ENCODE results near the gene PFN3. TPM values are rescaled to one million over a fixed set of nuclear protein-coding genes. Genes with fewer than 3 reads are reported as not detected.

The PFN3 gene
- total and polyA plus RNA-seq, 2 experiments from 2014 or later: 1.9 to 2.0 TPM

DNA sequence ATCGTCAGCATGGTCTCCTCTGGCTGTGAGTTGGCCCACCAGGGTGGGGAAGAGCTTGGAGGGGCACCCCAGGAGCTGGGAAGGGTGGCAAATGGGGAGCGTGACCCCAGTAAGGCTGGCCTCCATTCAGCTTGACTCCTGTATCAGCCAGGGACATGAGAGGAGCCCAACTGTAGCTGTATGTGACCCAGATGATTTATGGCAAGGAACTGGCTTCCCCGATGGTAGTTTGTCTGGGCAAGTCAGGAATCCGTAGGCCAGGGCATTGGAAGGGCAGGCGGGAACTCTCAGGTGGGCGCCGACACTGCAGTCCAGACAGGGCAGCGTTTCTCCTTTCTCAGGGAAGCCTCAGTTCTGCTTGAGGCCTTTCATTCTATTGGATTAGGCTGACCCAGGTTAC lies 13.9 kb downstream of the PFN3 start (continued):
- TF ChIP-seq, protein P1, sequence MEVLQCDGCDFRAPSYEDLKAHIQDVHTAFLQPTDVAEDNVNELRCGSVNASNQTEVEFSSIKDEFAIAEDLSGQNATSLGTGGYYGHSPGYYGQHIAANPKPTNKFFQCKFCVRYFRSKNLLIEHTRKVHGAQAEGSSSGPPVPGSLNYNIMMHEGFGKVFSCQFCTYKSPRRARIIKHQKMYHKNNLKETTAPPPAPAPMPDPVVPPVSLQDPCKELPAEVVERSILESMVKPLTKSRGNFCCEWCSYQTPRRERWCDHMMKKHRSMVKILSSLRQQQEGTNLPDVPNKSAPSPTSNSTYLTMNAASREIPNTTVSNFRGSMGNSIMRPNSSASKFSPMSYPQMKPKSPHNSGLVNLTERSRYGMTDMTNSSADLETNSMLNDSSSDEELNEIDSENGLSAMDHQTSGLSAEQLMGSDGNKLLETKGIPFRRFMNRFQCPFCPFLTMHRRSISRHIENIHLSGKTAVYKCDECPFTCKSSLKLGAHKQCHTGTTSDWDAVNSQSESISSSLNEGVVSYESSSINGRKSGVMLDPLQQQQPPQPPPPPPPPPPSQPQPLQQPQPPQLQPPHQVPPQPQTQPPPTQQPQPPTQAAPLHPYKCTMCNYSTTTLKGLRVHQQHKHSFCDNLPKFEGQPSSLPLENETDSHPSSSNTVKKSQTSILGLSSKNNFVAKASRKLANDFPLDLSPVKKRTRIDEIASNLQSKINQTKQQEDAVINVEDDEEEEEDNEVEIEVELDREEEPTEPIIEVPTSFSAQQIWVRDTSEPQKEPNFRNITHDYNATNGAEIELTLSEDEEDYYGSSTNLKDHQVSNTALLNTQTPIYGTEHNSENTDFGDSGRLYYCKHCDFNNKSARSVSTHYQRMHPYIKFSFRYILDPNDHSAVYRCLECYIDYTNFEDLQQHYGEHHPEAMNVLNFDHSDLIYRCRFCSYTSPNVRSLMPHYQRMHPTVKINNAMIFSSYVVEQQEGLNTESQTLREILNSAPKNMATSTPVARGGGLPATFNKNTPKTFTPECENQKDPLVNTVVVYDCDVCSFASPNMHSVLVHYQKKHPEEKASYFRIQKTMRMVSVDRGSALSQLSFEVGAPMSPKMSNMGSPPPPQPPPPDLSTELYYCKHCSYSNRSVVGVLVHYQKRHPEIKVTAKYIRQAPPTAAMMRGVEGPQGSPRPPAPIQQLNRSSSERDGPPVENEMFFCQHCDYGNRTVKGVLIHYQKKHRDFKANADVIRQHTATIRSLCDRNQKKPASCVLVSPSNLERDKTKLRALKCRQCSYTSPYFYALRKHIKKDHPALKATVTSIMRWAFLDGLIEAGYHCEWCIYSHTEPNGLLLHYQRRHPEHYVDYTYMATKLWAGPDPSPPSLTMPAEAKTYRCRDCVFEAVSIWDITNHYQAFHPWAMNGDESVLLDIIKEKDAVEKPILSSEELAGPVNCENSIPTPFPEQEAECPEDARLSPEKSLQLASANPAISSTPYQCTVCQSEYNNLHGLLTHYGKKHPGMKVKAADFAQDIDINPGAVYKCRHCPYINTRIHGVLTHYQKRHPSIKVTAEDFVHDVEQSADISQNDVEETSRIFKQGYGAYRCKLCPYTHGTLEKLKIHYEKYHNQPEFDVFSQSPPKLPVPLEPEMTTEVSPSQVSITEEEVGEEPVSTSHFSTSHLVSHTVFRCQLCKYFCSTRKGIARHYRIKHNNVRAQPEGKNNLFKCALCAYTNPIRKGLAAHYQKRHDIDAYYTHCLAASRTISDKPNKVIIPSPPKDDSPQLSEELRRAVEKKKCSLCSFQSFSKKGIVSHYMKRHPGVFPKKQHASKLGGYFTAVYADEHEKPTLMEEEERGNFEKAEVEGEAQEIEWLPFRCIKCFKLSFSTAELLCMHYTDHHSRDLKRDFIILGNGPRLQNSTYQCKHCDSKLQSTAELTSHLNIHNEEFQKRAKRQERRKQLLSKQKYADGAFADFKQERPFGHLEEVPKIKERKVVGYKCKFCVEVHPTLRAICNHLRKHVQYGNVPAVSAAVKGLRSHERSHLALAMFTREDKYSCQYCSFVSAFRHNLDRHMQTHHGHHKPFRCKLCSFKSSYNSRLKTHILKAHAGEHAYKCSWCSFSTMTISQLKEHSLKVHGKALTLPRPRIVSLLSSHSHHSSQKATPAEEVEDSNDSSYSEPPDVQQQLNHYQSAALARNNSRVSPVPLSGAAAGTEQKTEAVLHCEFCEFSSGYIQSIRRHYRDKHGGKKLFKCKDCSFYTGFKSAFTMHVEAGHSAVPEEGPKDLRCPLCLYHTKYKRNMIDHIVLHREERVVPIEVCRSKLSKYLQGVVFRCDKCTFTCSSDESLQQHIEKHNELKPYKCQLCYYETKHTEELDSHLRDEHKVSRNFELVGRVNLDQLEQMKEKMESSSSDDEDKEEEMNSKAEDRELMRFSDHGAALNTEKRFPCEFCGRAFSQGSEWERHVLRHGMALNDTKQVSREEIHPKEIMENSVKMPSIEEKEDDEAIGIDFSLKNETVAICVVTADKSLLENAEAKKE (CRISPR knock-in tag; IDR thresholded peaks at IDR 0.05): no peak
- TF ChIP-seq JUNB (IDR thresholded peaks at IDR 0.05; ENCODE audit: unreplicated experiment): no peak
- no peak for TF ChIP-seq POLR2AphosphoS5 (IDR thresholded peaks at IDR 0.05; ENCODE audit: low read depth)
- no peak for TF ChIP-seq EZH2phosphoT487 (IDR thresholded peaks at IDR 0.05; ENCODE audit: unreplicated experiment)
- no peak for TF ChIP-seq ETS1 (IDR thresholded peaks at IDR 0.05)
- TF ChIP-seq ZNF114 (CRISPR knock-in tag; IDR thresholded peaks at IDR 0.05): no peak

GRCh38 chr5:177385720-177386119 lies 14.7 kb downstream of the PFN3 start:
- no peaks in the 10 kb centered on the region for H3K79me2 ChIP-seq (replicated peaks; ENCODE audit: insufficient read depth)
- Mint-ChIP-seq H3K27me3 (ENCODE audit: insufficient read depth, low read depth, poor library complexity) (peaks cover 33% of the 10 kb centered on the region), H3K36me3 (ENCODE audit: low read depth) (no peaks in the 10 kb centered on the region; the same call in 2 of the 3 replicates), H3K27ac (no peak overlapping the region), H3K4me3 (no peak overlapping the region), H3K4me1 (peaks cover 30% of the 10 kb centered on the region), H3K9me3 (no peaks in the 10 kb centered on the region)
- no peak overlapping the region for H2AFZ ChIP-seq
- no peaks in the 10 kb centered on the region for H3K36me3 ChIP-seq (ENCODE audit: insufficient read depth)
- no peaks in the 10 kb centered on the region for H3K4me1 ChIP-seq (ENCODE audit: insufficient read depth)
- DNase-seq (ENCODE audit: low spot score): no peak
- peaks cover 18% of the 10 kb centered on the region; the same call in 1 of the 2 replicates for H3K27me3 ChIP-seq (ENCODE audit: insufficient read depth)
- no peak for ATAC-seq
- no peak overlapping the region for H3K4me2 ChIP-seq
- no peaks in the 10 kb centered on the region for H3K9me2 ChIP-seq (ENCODE audit: insufficient read depth)
- no peak overlapping the region for H3K27ac ChIP-seq (ENCODE audit: low read depth)
- no peak overlapping the region for H3K4me3 ChIP-seq
- no peaks in the 10 kb centered on the region for H4K20me1 ChIP-seq (replicated peaks; ENCODE audit: insufficient read depth)
- 0 out of 2 replicates have a peak, but pooled peaks cover 8% of the 10 kb centered on the region for H3F3A ChIP-seq (replicated peaks; ENCODE audit: low read depth)
- TF ChIP-seq ZNF114 (CRISPR knock-in tag; IDR thresholded peaks at IDR 0.05) (no peak), EZH2phosphoT487 (IDR thresholded peaks at IDR 0.05; ENCODE audit: unreplicated experiment) (no peak), JUNB (IDR thresholded peaks at IDR 0.05; ENCODE audit: unreplicated experiment) (no peak), EZH2 (IDR thresholded peaks at IDR 0.05; ENCODE audit: low read depth, unreplicated experiment) (no peak), ETS1 (IDR thresholded peaks at IDR 0.05) (no peak), ZNF331 (CRISPR knock-in tag; IDR thresholded peaks at IDR 0.05; ENCODE audit: low read depth) (no peak), NANOG (IDR thresholded peaks at IDR 0.05; ENCODE audit: borderline replicate concordance) (no peak), CTCF (conservative IDR thresholded peaks at IDR 0.05; ENCODE audit: low read depth in 2 of 2) (no peak)
- TF ChIP-seq, protein P2, sequence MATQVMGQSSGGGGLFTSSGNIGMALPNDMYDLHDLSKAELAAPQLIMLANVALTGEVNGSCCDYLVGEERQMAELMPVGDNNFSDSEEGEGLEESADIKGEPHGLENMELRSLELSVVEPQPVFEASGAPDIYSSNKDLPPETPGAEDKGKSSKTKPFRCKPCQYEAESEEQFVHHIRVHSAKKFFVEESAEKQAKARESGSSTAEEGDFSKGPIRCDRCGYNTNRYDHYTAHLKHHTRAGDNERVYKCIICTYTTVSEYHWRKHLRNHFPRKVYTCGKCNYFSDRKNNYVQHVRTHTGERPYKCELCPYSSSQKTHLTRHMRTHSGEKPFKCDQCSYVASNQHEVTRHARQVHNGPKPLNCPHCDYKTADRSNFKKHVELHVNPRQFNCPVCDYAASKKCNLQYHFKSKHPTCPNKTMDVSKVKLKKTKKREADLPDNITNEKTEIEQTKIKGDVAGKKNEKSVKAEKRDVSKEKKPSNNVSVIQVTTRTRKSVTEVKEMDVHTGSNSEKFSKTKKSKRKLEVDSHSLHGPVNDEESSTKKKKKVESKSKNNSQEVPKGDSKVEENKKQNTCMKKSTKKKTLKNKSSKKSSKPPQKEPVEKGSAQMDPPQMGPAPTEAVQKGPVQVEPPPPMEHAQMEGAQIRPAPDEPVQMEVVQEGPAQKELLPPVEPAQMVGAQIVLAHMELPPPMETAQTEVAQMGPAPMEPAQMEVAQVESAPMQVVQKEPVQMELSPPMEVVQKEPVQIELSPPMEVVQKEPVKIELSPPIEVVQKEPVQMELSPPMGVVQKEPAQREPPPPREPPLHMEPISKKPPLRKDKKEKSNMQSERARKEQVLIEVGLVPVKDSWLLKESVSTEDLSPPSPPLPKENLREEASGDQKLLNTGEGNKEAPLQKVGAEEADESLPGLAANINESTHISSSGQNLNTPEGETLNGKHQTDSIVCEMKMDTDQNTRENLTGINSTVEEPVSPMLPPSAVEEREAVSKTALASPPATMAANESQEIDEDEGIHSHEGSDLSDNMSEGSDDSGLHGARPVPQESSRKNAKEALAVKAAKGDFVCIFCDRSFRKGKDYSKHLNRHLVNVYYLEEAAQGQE (IDR thresholded peaks at IDR 0.05; ENCODE audit: unreplicated experiment): no peak

All from GM23338 (cell line).